ENCODE data around the gene C1orf216.
"Not testable (repeated sequence)": the region's sequence is repeated elsewhere in the genome, so short reads cannot be mapped to it uniquely, and the experiment has no call there.

Gene C1orf216

GRCh38 chr1:35706846-35707600 lies 11.7 kb downstream of the C1orf216 start:
- H3K36me3 ChIP-seq (ENCODE audit: control insufficient read depth, insufficient read depth, low read length): no peaks in the 10 kb centered on the region
- H3K27ac ChIP-seq (ENCODE audit: low read length): no peak overlapping the region
- DNase-seq (ENCODE audit: low read depth, low spot score): no peak
- no CpG with 5 or more reads among the region's 29 CpGs for WGBS (ENCODE audit: insufficient coverage, insufficient read length)
- peaks cover 3% of the 10 kb centered on the region; the same call in 1 of the 2 replicates for H3K27me3 ChIP-seq (ENCODE audit: control insufficient read depth, insufficient read depth, low read length)
- peak overlapping the region; percentile 56; the same call in 1 of the 2 replicates for H3K4me3 ChIP-seq (ENCODE audit: low read length)
- no peaks in the 10 kb centered on the region for H3K9me3 ChIP-seq (ENCODE audit: control insufficient read depth, insufficient read depth, low read length)
- H3K4me1 ChIP-seq (ENCODE audit: control insufficient read depth, insufficient read depth, low read length): peaks cover 7% of the 10 kb centered on the region

- no peaks in the 10 kb centered on the region for H3K36me3 ChIP-seq (ENCODE audit: control insufficient read depth, insufficient read depth, low read length)
- no peak overlapping the region for H3K4me3 ChIP-seq (ENCODE audit: low read length)
- peaks cover 5% of the 10 kb centered on the region; the same call in 1 of the 2 replicates for H3K4me1 ChIP-seq (ENCODE audit: control insufficient read depth, insufficient read depth, low read length)
- H3K27ac ChIP-seq (ENCODE audit: low read length): no peak overlapping the region
- no peak for DNase-seq (ENCODE audit: low read depth, low spot score)
- H3K9me3 ChIP-seq (ENCODE audit: control insufficient read depth, insufficient read depth, low read length): no peaks in the 10 kb centered on the region; the same call in 1 of the 2 replicates
- no CpG with 5 or more reads among the region's 7 CpGs for WGBS (ENCODE audit: insufficient coverage, insufficient read length)
- H3K27me3 ChIP-seq (ENCODE audit: control insufficient read depth, insufficient read depth, low read length): no peaks in the 10 kb centered on the region
These were observed 16.2 kb downstream of the C1orf216 start for GRCh38 chr1:35702508-35702907.

DNA sequence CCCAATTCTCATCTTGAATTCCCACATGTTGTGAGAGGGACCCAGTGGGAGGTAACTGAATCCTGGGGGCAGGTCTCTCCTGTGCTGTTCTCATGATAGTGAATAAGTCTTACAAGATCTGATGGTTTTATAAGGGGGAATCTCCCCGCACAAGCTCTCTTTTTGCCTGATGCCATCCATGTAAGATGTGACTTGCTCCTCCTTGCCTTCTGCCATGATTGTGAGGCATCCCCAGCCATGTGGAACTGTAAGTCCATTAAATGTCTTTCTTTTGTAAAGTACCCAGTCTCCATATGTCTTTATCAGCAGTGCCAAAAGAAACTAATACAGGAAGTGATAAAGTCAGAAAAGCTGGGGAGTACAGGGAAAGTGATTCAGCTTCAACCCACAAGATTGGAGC lies 19.5 kb downstream of the C1orf216 start:
- not testable (repeated sequence) for H3K9me3 ChIP-seq (ENCODE audit: control insufficient read depth, insufficient read depth, low read length); H3K27me3 ChIP-seq (ENCODE audit: control insufficient read depth, insufficient read depth, low read length); H3K27ac ChIP-seq (ENCODE audit: low read length); H3K4me3 ChIP-seq (ENCODE audit: low read length); DNase-seq (ENCODE audit: low read depth, low spot score); H3K36me3 ChIP-seq (ENCODE audit: control insufficient read depth, insufficient read depth, low read length); H3K4me1 ChIP-seq (ENCODE audit: control insufficient read depth, insufficient read depth, low read length)
- WGBS (ENCODE audit: insufficient coverage, insufficient read length): no CpG with 5 or more reads among the region's 1 CpG

- Histone ChIP-seq H3K27ac (ENCODE audit: low read length) (no peak overlapping the region), H3K4me1 (ENCODE audit: control insufficient read depth, insufficient read depth, low read length) (0 out of 2 replicates have a peak, but pooled peaks cover 4% of the 10 kb centered on the region), H3K9me3 (ENCODE audit: control insufficient read depth, insufficient read depth, low read length) (no peaks in the 10 kb centered on the region), H3K4me3 (ENCODE audit: low read length) (no peak overlapping the region), H3K27me3 (ENCODE audit: control insufficient read depth, insufficient read depth, low read length) (no peaks in the 10 kb centered on the region), H3K36me3 (ENCODE audit: control insufficient read depth, insufficient read depth, low read length) (no peaks in the 10 kb centered on the region)
- no CpG with 5 or more reads among the region's 2 CpGs for WGBS (ENCODE audit: insufficient coverage, insufficient read length)
- no peak for DNase-seq (ENCODE audit: low read depth, low spot score)
These were observed 26.4 kb downstream of the C1orf216 start for GRCh38 chr1:35692317-35692716.

GRCh38 chr1:35691571-35692220 lies 27.0 kb downstream of the C1orf216 start:
- Histone ChIP-seq H3K27ac (ENCODE audit: low read length) (no peak overlapping the region), H3K27me3 (ENCODE audit: control insufficient read depth, insufficient read depth, low read length) (no peaks in the 10 kb centered on the region), H3K9me3 (ENCODE audit: control insufficient read depth, insufficient read depth, low read length) (no peaks in the 10 kb centered on the region), H3K36me3 (ENCODE audit: control insufficient read depth, insufficient read depth, low read length) (no peaks in the 10 kb centered on the region), H3K4me1 (ENCODE audit: control insufficient read depth, insufficient read depth, low read length) (0 out of 2 replicates have a peak, but pooled peaks cover 4% of the 10 kb centered on the region), H3K4me3 (ENCODE audit: low read length) (no peak overlapping the region)
- no CpG with 5 or more reads among the region's 8 CpGs for WGBS (ENCODE audit: insufficient coverage, insufficient read length)
- DNase-seq (ENCODE audit: low read depth, low spot score): no peak

- WGBS (ENCODE audit: insufficient coverage, insufficient read length): no CpG with 5 or more reads among the region's 9 CpGs
- no peaks in the 10 kb centered on the region for H3K27me3 ChIP-seq (ENCODE audit: control insufficient read depth, insufficient read depth, low read length)
- H3K36me3 ChIP-seq (ENCODE audit: control insufficient read depth, insufficient read depth, low read length): no peaks in the 10 kb centered on the region
- H3K4me3 ChIP-seq (ENCODE audit: low read length): no peak overlapping the region
- 0 out of 2 replicates have a peak, but pooled peaks cover 4% of the 10 kb centered on the region for H3K4me1 ChIP-seq (ENCODE audit: control insufficient read depth, insufficient read depth, low read length)
- DNase-seq (ENCODE audit: low read depth, low spot score): no peak
- no peaks in the 10 kb centered on the region for H3K9me3 ChIP-seq (ENCODE audit: control insufficient read depth, insufficient read depth, low read length)
- H3K27ac ChIP-seq (ENCODE audit: low read length): no peak overlapping the region
These were observed 27.6 kb downstream of the C1orf216 start for GRCh38 chr1:35691080-35691479.

GRCh38 chr1:35690103-35690502 lies 28.6 kb downstream of the C1orf216 start:
- H3K4me3 ChIP-seq (ENCODE audit: low read length); H3K27me3 ChIP-seq (ENCODE audit: control insufficient read depth, insufficient read depth, low read length); H3K27ac ChIP-seq (ENCODE audit: low read length); H3K36me3 ChIP-seq (ENCODE audit: control insufficient read depth, insufficient read depth, low read length); H3K4me1 ChIP-seq (ENCODE audit: control insufficient read depth, insufficient read depth, low read length); H3K9me3 ChIP-seq (ENCODE audit: control insufficient read depth, insufficient read depth, low read length); DNase-seq (ENCODE audit: low read depth, low spot score): not testable (repeated sequence)
- no CpG with 5 or more reads among the region's 4 CpGs for WGBS (ENCODE audit: insufficient coverage, insufficient read length)

DNA sequence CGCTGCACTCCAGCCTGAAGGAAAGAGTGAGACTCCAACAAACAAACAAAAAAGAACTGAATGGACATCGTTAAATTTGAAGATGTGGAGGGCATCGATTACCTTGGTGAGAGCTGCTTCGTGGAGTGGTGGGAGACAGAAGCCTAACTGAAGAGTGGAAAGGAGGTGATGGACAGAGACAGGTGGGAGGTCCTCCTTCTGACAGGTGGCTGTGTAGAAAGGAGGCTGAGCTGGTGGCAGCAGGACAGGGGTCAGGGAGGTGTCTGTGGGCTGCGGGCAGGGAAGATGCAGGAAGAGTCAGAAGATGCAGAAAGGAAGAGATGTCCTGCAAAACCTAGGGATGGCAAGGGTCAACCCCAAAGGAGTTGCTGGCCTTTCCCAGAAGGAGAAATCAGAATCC lies 30.5 kb downstream of the C1orf216 start:
- no peak for DNase-seq (ENCODE audit: low read depth, low spot score)
- H3K27me3 ChIP-seq (ENCODE audit: control insufficient read depth, insufficient read depth, low read length): no peaks in the 10 kb centered on the region

GRCh38 chr1:35683012-35683411 lies 35.7 kb downstream of the C1orf216 start:
- 100% methylated on average over 3 of the region's 5 CpGs for WGBS (ENCODE audit: insufficient coverage, insufficient read length)
- no peaks in the 10 kb centered on the region for H3K27me3 ChIP-seq (ENCODE audit: control insufficient read depth, insufficient read depth, low read length)

More for the DNA sequence above, 30.5 kb downstream of the C1orf216 start:
- no peaks in the 10 kb centered on the region for H3K9me3 ChIP-seq (ENCODE audit: control insufficient read depth, insufficient read depth, low read length)
- WGBS (ENCODE audit: insufficient coverage, insufficient read length): no CpG with 5 or more reads among the region's 5 CpGs
- H3K27ac ChIP-seq (ENCODE audit: low read length): no peak overlapping the region
- H3K4me3 ChIP-seq (ENCODE audit: low read length): no peak overlapping the region
- 0 out of 2 replicates have a peak, but pooled peaks cover 4% of the 10 kb centered on the region for H3K4me1 ChIP-seq (ENCODE audit: control insufficient read depth, insufficient read depth, low read length)
- no peaks in the 10 kb centered on the region for H3K36me3 ChIP-seq (ENCODE audit: control insufficient read depth, insufficient read depth, low read length)

DNA sequence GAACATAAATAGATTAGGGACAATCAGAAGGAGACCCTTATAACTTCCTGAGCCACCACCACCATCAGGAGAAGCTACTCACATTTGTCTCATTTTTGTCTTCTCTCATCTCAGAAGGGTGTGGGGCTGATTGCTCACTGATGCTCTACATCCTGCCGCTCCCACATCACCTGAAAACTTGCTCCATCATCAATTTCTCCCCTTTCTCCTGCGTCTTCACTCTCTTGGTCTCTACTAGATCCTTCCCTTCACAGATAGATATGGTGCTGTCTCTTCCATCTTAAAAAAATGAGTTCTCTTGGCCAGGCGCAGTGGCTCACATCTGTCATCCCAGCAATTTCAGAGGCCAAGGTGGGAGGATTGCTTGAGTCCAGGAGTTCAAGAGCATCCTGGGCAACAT lies 38.4 kb downstream of the C1orf216 start:
- H3K4me3 ChIP-seq (ENCODE audit: low read length): no peak overlapping the region
- no peak overlapping the region for H3K27ac ChIP-seq (ENCODE audit: low read length)
- DNase-seq (ENCODE audit: low read depth, low spot score): no peak
- no peaks in the 10 kb centered on the region for H3K9me3 ChIP-seq (ENCODE audit: control insufficient read depth, insufficient read depth, low read length)
- no peaks in the 10 kb centered on the region for H3K27me3 ChIP-seq (ENCODE audit: control insufficient read depth, insufficient read depth, low read length)
- WGBS (ENCODE audit: insufficient coverage, insufficient read length): no CpG with 5 or more reads among the region's 3 CpGs
- H3K36me3 ChIP-seq (ENCODE audit: control insufficient read depth, insufficient read depth, low read length): no peaks in the 10 kb centered on the region
- no peaks in the 10 kb centered on the region for H3K4me1 ChIP-seq (ENCODE audit: control insufficient read depth, insufficient read depth, low read length)

More at GRCh38 chr1:35683012-35683411, 35.7 kb downstream of the C1orf216 start:
- Histone ChIP-seq H3K4me1 (ENCODE audit: control insufficient read depth, insufficient read depth, low read length) (no peaks in the 10 kb centered on the region), H3K36me3 (ENCODE audit: control insufficient read depth, insufficient read depth, low read length) (no peaks in the 10 kb centered on the region), H3K4me3 (ENCODE audit: low read length) (no peak overlapping the region), H3K9me3 (ENCODE audit: control insufficient read depth, insufficient read depth, low read length) (no peaks in the 10 kb centered on the region), H3K27ac (ENCODE audit: low read length) (no peak overlapping the region)
- DNase-seq (ENCODE audit: low read depth, low spot score): no peak
